NT2/D1 (cell line): ENCODE measurements around the gene DOCK2.

Experiments used
- DNase-seq: peaks from one replicate; pipeline ENCODE4 v3.0.0-alpha.2; 2011; ENCODE audit warnings: low read depth, low spot score
- H3K27me3 ChIP-seq: 2 replicates; pipeline ENCODE4 v1.6.0; 2011; ENCODE audit warnings: mild to moderate bottlenecking; ENCODE audit not compliant: insufficient read length, insufficient read depth
- H3K36me3 ChIP-seq: 2 replicates; pipeline ENCODE4 v1.6.1; 2011; ENCODE audit warnings: mild to moderate bottlenecking, low read length, mixed read lengths; ENCODE audit not compliant: insufficient read depth, insufficient read length
- H3K4me1 ChIP-seq: 2 replicates; pipeline ENCODE4 v1.5.1; 2011; ENCODE audit not compliant: insufficient read depth, insufficient read length
- H3K4me3 ChIP-seq: 2 replicates; pipeline ENCODE4 v1.5.1; 2011; ENCODE audit warnings: low read depth; ENCODE audit not compliant: insufficient read length
- H3K9ac ChIP-seq: 2 replicates; pipeline ENCODE4 v1.6.0; 2011; ENCODE audit warnings: low read depth; ENCODE audit not compliant: insufficient read length
- H3K9me3 ChIP-seq: 2 replicates; pipeline ENCODE4 v1.5.1; 2011; ENCODE audit warnings: mild to moderate bottlenecking, low read length; ENCODE audit not compliant: insufficient read depth
- SUZ12 ChIP-seq: IDR thresholded peaks from 2 replicates; pipeline ENCODE4 v1.6.1; 2011; ENCODE audit not compliant: insufficient read length, insufficient read depth; ENCODE audit errors: extremely low read depth
- YY1 ChIP-seq: IDR thresholded peaks from 2 replicates; pipeline ENCODE4 v1.6.1; 2011; ENCODE audit not compliant: insufficient read length, insufficient read depth
- ZNF274 ChIP-seq: IDR thresholded peaks from 2 replicates; pipeline ENCODE4 v1.6.1; 2011; ENCODE audit warnings: mild to moderate bottlenecking, low read depth, low read length

Gene DOCK2

GRCh38 chr5:169923988-169924387 lies 286.9 kb downstream of the DOCK2 start:
- no peak for DNase-seq
- H3K4me3 ChIP-seq: no peak overlapping the region
- no peak overlapping the region for H3K9ac ChIP-seq
- no peaks in the 10 kb centered on the region for H3K27me3 ChIP-seq
- H3K36me3 ChIP-seq: no peaks in the 10 kb centered on the region
- no peak for TF ChIP-seq YY1
- no peak for TF ChIP-seq ZNF274
- no peak for TF ChIP-seq SUZ12
- H3K4me1 ChIP-seq: no peaks in the 10 kb centered on the region
- H3K9me3 ChIP-seq: no peaks in the 10 kb centered on the region

GRCh38 chr5:169933127-169933526 lies 296.1 kb downstream of the DOCK2 start:
- TF ChIP-seq YY1: no peak
- no peak for TF ChIP-seq ZNF274
- TF ChIP-seq SUZ12: no peak
- Histone ChIP-seq H3K27me3 (no peaks in the 10 kb centered on the region), H3K9ac (no peak overlapping the region), H3K9me3 (no peaks in the 10 kb centered on the region), H3K4me1 (no peaks in the 10 kb centered on the region), H3K4me3 (no peak overlapping the region), H3K36me3 (no peaks in the 10 kb centered on the region)
- no peak for DNase-seq

GRCh38 chr5:169933616-169934015 lies 296.5 kb downstream of the DOCK2 start:
- no peak for DNase-seq
- no peaks in the 10 kb centered on the region for H3K36me3 ChIP-seq
- no peaks in the 10 kb centered on the region for H3K9me3 ChIP-seq
- no peak for TF ChIP-seq YY1
- no peak for TF ChIP-seq ZNF274
- no peak for TF ChIP-seq SUZ12
- H3K4me3 ChIP-seq: no peak overlapping the region
- H3K9ac ChIP-seq: no peak overlapping the region
- H3K4me1 ChIP-seq: no peaks in the 10 kb centered on the region
- H3K27me3 ChIP-seq: no peaks in the 10 kb centered on the region

GRCh38 chr5:169934990-169935389 lies 297.9 kb downstream of the DOCK2 start:
- Histone ChIP-seq H3K4me1 (no peaks in the 10 kb centered on the region), H3K9me3 (no peaks in the 10 kb centered on the region), H3K36me3 (no peaks in the 10 kb centered on the region), H3K4me3 (no peak overlapping the region), H3K27me3 (no peaks in the 10 kb centered on the region), H3K9ac (no peak overlapping the region)
- DNase-seq: no peak
- TF ChIP-seq SUZ12: no peak
- TF ChIP-seq ZNF274: no peak
- TF ChIP-seq YY1: no peak

DNA sequence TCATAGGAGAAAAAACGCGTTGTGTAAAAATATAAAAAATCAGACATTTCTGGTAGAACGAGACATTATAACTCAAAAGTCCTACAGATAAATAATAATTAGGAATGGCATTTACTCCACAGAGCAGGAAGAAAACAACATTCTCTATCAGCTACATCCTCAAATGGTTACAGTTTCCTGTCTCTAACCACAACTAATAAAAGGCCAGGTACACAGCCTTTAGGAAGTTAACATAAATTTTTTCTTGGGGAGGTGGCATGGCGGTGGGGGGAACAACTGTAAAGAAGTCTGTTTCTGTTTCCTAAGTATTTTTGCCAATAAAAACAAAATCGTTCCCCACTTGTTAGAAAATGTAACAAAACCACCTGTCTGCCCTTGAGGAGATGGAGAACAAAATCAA lies 298.7 kb downstream of the DOCK2 start:
- no peaks in the 10 kb centered on the region for H3K4me1 ChIP-seq
- no peak for DNase-seq
- no peaks in the 10 kb centered on the region for H3K27me3 ChIP-seq
- no peak for TF ChIP-seq YY1
- no peak for TF ChIP-seq ZNF274
- TF ChIP-seq SUZ12: no peak
- H3K4me3 ChIP-seq: no peak overlapping the region
- no peaks in the 10 kb centered on the region for H3K9me3 ChIP-seq
- no peak overlapping the region for H3K9ac ChIP-seq
- no peaks in the 10 kb centered on the region for H3K36me3 ChIP-seq

GRCh38 chr5:169938439-169938838 lies 301.4 kb downstream of the DOCK2 start:
- TF ChIP-seq SUZ12 (no peak), YY1 (no peak), ZNF274 (no peak)
- no peak for DNase-seq
- H3K4me1 ChIP-seq: no peaks in the 10 kb centered on the region
- no peaks in the 10 kb centered on the region for H3K27me3 ChIP-seq
- H3K9me3 ChIP-seq: no peaks in the 10 kb centered on the region
- no peak overlapping the region for H3K4me3 ChIP-seq
- no peak overlapping the region for H3K9ac ChIP-seq
- H3K36me3 ChIP-seq: no peaks in the 10 kb centered on the region

- H3K4me3 ChIP-seq: no peak overlapping the region
- H3K36me3 ChIP-seq: no peaks in the 10 kb centered on the region
- no peaks in the 10 kb centered on the region for H3K9me3 ChIP-seq
- H3K9ac ChIP-seq: no peak overlapping the region
- DNase-seq: no peak
- no peaks in the 10 kb centered on the region for H3K27me3 ChIP-seq
- H3K4me1 ChIP-seq: peaks cover 3% of the 10 kb centered on the region
- no peak for TF ChIP-seq SUZ12
- no peak for TF ChIP-seq YY1
- TF ChIP-seq ZNF274: no peak
Measured at GRCh38 chr5:169939731-169940130, 302.7 kb downstream of the DOCK2 start.

GRCh38 chr5:169941542-169941941 lies 304.5 kb downstream of the DOCK2 start:
- Histone ChIP-seq H3K27me3 (no peaks in the 10 kb centered on the region), H3K9ac (no peak overlapping the region), H3K4me3 (no peak overlapping the region), H3K9me3 (no peaks in the 10 kb centered on the region), H3K4me1 (peaks cover 3% of the 10 kb centered on the region), H3K36me3 (no peaks in the 10 kb centered on the region)
- TF ChIP-seq ZNF274 (no peak), SUZ12 (no peak)
- no peak for DNase-seq
